22Rv1 (cell line): ENCODE results near the gene COL27A1.

Source experiments
- H3K27ac ChIP-seq: fragments of 450-650 bp; 2 replicates; pipeline ENCODE4 v1.5.1; 2017
- CTCF ChIP-seq: fragments of 450-650 bp; IDR thresholded peaks from 2 replicates; pipeline ENCODE4 v1.5.1; 2017; ENCODE audit warnings: mild to moderate bottlenecking
- ZFX ChIP-seq: fragments of 450-650 bp; IDR thresholded peaks from 2 replicates; pipeline ENCODE4 v1.6.1; 2017; ENCODE audit warnings: antibody characterized with exemption, borderline replicate concordance

The COL27A1 gene

DNA sequence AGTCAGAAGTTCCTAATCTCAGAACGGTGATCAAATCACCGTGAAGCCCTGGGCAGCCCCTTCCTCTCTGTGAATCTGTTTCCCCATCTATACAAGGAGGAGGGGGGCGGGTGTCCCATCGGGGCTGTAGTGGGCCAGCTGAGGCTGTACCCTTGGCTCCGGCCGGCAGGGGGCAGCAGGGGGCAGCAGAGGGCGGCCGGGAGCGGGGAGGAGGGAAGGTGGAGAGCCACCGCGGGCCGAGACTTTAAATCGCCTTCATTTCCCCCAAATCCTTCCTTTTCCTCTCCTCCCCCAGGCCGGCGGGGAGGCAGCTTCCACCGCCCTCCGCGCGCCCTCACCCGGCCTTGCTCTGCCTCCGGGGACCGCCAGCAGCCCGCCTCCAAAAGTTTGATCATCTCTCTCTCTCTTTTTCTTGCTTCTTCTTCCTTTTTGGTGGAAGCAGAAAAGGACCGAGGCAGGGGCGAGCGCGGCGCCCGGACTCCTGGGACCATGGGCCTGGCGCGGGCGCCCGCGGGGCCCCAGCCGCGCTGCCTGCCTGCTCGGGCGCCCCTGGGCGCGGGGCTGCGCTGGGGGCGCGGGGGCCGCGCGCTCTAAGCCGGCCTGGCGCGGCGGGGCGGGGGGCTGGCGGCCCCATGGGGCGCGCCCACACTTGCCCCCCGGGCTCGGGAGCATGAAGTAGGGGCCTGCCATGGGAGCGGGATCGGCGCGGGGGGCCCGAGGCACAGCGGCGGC lies at the start of gene COL27A1:
TSS of gene COL27A1 (plus strand) at position 275 of the 732 bp plus-strand sequence. CDS start at position 689, 414 bp downstream.
- TF ChIP-seq CTCF (peak; percentile 98), ZFX (no peak)
- 0 out of 2 replicates have a peak within 1 kb of the TSS, but pooled peaks have one; percentile 22 for H3K27ac ChIP-seq

GRCh38 chr9:114107286-114108001 lies 47.9 kb upstream of the COL27A1 start:
- no peak for TF ChIP-seq CTCF
- no peak for TF ChIP-seq ZFX
- no peak overlapping the region for H3K27ac ChIP-seq

DNA sequence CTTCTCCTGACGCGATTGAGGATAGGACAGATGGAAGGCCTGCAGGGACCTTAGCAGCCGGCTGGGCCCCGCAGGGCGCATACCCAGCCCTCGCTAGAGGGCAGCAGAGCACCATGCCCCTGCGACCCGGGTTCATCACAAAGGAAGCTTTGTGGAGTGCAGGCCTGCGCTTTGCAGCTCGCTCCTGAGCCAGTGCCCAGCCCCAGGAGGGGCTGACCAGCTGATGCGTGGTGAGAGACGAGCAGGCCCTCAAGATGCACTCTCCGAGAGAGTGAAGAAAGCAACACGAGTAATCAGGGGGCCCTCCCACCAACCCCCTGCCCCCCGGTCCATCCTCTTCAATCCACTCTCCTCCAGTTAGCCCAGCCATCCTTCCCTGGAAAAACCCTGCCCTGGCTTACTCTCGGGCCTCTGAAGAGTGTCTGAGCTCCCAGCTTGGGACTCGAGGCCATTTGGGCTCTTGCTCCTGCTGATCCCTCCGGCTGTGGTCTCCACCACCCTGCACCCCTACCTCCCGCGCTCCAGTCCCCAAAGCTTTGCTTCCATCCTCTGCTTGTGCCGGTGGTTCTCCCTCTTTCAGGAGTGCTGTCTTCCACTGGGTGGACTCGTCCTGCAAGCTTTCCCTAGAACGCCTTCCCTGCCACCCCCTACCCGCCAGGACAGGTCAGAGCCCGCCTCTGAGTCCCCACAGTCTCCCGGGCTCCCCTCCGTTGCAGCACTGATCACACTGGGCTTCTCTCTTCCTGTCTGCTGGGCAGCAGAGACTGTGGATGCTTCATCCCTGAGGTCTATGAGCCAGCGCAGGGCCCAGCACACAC lies 47.1 kb upstream of the COL27A1 start:
- TF ChIP-seq ZFX = no peak
- TF ChIP-seq CTCF = peak; percentile 98
- H3K27ac ChIP-seq = no peak overlapping the region

GRCh38 chr9:114109124-114109523 lies 46.2 kb upstream of the COL27A1 start:
- no peak for TF ChIP-seq ZFX
- TF ChIP-seq CTCF = no peak
- no peak overlapping the region for H3K27ac ChIP-seq

- TF ChIP-seq ZFX (no peak), CTCF (no peak)
- no peak overlapping the region for H3K27ac ChIP-seq
These were observed 45.2 kb upstream of the COL27A1 start for GRCh38 chr9:114110180-114110579.

- TF ChIP-seq CTCF (no peak), ZFX (no peak)
- H3K27ac ChIP-seq = peak overlapping the region; percentile 39
These were observed 43.0 kb upstream of the COL27A1 start for GRCh38 chr9:114112325-114112724.
